GM18870 (cell line): ENCODE measurements around the gene RASSF5.

ENCODE experiments used
- ATAC-seq: cut with Tn5 transposase; IDR thresholded peaks from one replicate; pipeline ENCODE4 v1.9.1; 2021; ENCODE audit warnings: moderate library complexity; ENCODE audit not compliant: unreplicated experiment

Gene RASSF5

GRCh38 chr1:206507284-206508129 lies at the start of gene RASSF5:
Gene RASSF5, plus strand, starts transcription at chr1:206507531. Its CDS starts 72 bp downstream, at chr1:206507603.
- ATAC-seq, result no peak

GRCh38 chr1:206459703-206460102 lies 47.6 kb upstream of the RASSF5 start:
- no peak for ATAC-seq

- no peak for ATAC-seq
These were observed 46.4 kb upstream of the RASSF5 start for GRCh38 chr1:206460836-206461426.

- peak; percentile 51 for ATAC-seq
These were observed 45.5 kb upstream of the RASSF5 start for GRCh38 chr1:206461602-206462455.

GRCh38 chr1:206463137-206463536 lies 44.2 kb upstream of the RASSF5 start:
- ATAC-seq, result no peak

- ATAC-seq, result no peak
These were observed 43.4 kb upstream of the RASSF5 start for GRCh38 chr1:206463911-206464310.

DNA sequence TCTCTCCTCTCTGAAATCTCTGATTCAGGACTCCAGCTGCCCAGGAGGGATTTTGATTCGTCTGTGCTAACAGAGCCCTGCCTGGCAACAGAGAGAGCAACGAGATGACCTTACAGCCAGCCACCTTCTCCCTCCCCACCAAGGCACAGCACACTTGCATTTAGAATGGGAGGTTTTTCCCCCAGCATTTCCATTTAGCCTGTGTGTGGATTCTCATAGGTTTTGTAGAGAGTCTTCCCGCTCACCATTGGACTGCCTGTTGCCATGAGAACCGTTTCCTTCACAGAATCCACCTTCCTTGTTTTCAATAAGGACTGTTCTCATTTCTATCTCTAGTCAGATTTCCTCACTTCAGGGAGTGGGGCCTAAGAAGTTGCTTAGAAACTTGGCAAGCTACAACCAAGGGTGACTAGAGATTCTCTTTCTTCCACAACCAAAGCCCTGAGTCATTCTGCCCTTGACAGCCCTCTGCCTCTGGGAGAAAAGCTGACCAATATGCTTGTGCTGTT lies 42.8 kb upstream of the RASSF5 start:
- ATAC-seq, result no peak

DNA sequence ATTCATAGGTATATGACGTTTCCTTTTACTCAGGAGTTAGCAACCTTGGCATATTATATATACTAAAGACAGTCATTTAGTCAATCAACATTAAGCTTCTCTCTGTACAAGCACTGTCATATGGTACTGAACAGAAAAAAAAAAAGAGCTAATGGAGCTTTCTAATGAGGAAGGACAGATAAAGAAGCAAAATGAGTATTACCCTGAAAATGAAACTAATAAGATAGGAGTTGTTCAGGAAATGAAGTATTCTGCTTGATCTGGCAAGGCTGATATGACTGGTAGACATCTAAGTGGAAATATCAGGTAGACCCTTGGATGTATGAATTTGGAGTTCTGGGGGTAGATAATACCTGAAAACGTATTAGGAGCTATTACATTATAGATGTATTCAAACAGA lies 41.4 kb upstream of the RASSF5 start:
- no peak for ATAC-seq

GRCh38 chr1:206466840-206467649 lies 40.3 kb upstream of the RASSF5 start:
- no peak for ATAC-seq

DNA sequence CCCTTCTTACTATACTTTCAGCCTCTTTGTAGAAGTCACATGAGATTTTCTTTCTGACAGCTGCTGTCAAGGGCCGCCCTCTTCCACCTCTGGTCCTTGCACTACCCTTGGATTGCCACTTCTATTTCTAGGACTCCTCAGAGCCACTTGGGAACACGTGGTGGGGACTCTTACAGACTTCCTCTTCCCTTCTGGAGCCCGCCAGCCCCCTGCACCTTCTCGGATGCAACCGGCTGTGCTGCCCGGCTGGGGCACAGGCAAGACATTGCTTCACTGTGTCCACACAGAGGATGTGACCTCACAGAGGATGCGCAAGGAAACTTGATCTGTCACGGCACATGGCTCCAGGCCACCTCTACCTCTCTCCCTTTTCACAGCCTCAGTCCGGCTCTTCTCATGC lies 39.4 kb upstream of the RASSF5 start:
- ATAC-seq, result no peak

GRCh38 chr1:206468571-206468970 lies 38.8 kb upstream of the RASSF5 start:
- no peak for ATAC-seq

- no peak for ATAC-seq
These were observed 37.9 kb upstream of the RASSF5 start for GRCh38 chr1:206469411-206469932.

GRCh38 chr1:206469933-206470691 lies 37.2 kb upstream of the RASSF5 start, which contains the start of gene IKBKE:
Gene IKBKE, plus strand, starts transcription at chr1:206470476. Its CDS starts 2,752 bp downstream, at chr1:206473228.
- ATAC-seq, result peak; percentile 39

GRCh38 chr1:206470692-206471414 lies 36.5 kb upstream of the RASSF5 start:
- no peak for ATAC-seq

DNA sequence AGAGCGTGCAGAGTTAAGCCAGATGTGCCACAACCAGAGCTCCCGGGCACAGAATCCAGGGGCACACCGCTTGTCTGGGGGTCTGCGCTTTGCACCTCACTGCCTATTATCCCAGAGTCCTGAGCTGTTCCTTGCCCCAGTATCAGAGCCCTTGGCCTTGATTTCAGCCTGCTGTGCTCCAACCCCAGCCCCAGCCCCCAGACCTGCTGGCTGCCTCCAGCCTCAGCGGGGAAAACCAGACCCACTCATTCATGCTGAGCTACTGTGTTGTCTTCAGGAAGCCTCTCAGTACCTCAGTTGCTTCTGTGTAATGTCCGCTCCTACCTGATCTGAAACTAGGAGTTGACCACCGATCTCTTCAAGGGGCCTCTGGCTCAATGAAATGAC lies 35.9 kb upstream of the RASSF5 start:
- no peak for ATAC-seq

DNA sequence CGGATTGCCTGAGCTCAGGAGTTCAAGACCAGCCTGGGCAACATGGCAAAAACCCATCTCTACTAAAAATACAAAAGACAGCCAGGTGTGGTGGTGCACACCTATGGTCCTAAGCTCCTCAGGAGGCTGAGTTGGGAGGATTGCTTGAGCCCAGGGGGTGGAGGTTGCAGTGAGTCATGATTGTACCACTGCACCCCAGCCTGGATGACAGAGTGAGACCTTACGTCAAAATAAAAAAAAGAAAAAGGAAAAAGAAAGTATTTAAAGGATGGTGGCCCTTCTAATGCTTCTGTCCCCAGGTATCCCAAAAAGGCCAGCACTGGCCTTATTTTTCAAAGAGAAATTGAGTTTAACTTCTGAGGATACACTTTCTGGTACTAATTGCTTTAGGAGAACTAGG lies 35.3 kb upstream of the RASSF5 start:
- no peak for ATAC-seq

- no peak for ATAC-seq
These were observed 34.9 kb upstream of the RASSF5 start for GRCh38 chr1:206472454-206472853.

DNA sequence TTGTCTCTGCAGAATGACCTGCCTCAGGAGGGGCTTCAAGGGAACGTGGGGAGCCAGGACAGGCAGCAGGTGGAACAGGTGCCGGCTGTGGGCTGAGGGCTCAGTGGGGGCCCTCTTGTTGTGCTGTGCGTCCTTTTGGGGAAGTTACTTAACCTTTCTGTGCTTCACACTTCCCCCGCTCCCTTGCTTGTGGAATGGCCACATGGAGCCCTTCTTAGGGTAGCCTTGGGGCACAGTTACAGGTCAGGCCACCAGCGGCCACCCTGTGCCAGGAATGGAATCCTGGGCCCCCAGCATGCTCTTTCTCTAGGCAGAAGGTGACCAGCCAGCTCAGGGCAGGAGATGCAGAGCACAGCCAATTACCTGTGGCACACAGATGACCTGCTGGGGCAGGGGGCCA lies 34.4 kb upstream of the RASSF5 start:
- no peak for ATAC-seq

DNA sequence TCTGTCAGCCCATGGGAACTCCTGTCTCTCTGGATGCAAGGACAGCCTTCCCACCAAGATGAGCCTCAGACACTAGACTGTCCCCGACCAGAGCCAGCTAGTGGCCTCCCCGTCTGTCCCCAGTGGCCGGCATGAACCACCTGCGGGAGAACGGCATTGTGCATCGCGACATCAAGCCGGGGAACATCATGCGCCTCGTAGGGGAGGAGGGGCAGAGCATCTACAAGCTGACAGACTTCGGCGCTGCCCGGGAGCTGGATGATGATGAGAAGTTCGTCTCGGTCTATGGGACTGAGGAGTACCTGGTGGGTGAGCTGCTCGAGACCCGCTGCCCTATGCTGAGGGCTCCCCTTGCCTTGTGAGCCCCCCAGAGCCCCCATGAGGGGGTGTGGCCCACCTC lies 31.3 kb upstream of the RASSF5 start:
- ATAC-seq, result no peak
